DMS79 (cell line): Measurements from ENCODE around the gene LDB2.

Experiments used
- DNase-seq: peaks from one replicate; lab custom pipeline; 2025; lab: John Stamatoyannopoulos, UW

Gene LDB2

DNA sequence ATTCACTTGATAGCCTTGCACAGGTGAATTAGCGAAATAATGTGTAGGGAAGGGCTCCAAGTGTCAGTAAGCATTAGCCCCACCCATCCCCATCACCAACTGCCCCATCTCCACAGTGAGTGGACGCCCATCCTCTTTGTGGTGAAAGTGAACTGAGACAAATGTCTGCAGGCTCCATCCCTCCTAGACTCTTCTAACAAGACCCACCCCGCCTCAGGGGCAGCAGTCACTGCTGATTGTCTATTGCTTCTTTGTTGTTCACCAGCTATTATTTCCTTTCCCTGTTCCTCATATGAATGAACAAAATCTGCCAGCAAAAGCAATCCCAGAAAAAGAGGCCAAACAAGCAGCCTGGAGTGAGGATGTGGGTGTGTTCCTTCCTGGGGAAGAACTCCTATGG lies 96.4 kb downstream of the LDB2 start:
- no peak for DNase-seq

- no peak for DNase-seq
Observed at GRCh38 chr4:16801356-16801755, 97.1 kb downstream of the LDB2 start.

DNA sequence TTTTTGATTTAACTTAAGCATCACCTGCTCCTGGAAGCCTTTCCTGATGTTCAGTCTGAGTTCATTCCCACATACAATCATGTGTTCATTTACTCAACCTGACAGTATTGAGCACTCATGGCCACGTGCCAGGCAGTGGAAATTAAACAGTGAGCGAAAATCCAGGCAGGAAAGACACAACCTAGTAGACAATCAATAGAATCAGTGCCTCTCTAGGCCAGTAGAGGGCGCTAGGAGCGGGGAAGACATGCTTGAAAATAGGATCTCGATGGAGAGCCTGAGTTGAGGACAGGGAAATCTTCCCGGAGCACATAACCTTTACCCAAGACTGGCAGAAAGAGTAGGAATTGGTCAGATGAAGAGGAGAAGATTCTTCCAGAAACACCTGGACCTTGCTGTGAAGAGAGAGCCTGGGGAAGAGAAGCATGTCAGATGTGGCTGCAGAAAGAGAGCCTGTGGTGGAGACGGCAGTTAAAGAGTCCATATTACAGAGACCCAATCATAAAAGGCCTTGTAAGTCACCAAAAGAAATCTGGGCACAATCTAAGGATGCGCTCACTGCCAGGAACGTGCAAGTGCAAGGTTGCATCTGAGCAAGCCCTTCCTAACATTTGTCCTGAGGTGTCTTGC lies 103.5 kb downstream of the LDB2 start:
- DNase-seq = no peak

- DNase-seq = no peak
Observed at GRCh38 chr4:16791460-16791859, 107.0 kb downstream of the LDB2 start.

GRCh38 chr4:16790508-16790907 lies 107.9 kb downstream of the LDB2 start:
- DNase-seq = no peak

DNA sequence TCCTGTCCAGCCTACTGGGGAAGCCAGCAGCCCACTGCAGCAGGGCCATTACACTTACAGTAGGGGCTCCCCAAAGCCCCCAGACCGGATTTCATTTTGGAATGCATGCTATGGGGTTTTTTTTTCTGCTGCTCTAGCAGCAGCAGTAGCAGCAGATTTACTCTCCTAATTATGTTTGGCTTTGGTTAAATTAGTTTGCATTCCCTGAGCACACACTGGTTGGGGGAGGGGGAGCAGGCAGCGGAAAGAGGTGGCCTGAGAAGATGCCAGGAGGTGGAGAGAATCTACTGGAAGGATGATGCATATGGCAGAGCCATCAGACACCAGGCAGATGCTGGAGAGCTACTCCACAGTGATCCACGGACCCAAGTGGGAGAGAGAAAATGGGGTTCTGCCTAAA lies 109.6 kb downstream of the LDB2 start:
- DNase-seq = no peak

- no peak for DNase-seq
Observed at GRCh38 chr4:16785793-16786527, 112.5 kb downstream of the LDB2 start.

GRCh38 chr4:16783119-16783518 lies 115.3 kb downstream of the LDB2 start:
- DNase-seq = no peak

- no peak for DNase-seq
Observed at GRCh38 chr4:16779028-16779675, 119.3 kb downstream of the LDB2 start.

GRCh38 chr4:16777726-16778125 lies 120.7 kb downstream of the LDB2 start:
- no peak for DNase-seq

- DNase-seq = no peak
Observed at GRCh38 chr4:16775411-16776154, 122.9 kb downstream of the LDB2 start.

DNA sequence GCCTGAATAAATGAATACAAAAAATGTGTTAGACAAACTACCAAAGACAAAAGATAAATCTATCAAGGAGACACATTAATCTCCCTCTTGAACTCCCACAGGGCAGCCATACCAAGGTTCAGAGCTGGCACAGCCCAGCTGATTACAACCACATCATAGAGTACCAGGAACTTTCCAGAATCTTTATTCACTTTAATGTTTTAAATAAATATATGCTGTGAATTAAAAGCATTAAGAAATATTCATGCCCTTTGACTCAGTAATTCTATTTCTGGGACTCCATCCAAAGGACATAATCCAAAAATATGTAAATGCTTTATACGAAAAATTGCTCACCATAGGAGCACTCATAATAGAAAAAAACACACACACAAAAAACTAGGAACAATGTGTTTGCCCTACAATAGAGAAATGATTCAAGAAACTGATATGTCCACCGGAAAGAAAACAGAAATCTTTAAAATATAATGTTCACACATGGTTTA lies 126.0 kb downstream of the LDB2 start:
- no peak for DNase-seq

DNA sequence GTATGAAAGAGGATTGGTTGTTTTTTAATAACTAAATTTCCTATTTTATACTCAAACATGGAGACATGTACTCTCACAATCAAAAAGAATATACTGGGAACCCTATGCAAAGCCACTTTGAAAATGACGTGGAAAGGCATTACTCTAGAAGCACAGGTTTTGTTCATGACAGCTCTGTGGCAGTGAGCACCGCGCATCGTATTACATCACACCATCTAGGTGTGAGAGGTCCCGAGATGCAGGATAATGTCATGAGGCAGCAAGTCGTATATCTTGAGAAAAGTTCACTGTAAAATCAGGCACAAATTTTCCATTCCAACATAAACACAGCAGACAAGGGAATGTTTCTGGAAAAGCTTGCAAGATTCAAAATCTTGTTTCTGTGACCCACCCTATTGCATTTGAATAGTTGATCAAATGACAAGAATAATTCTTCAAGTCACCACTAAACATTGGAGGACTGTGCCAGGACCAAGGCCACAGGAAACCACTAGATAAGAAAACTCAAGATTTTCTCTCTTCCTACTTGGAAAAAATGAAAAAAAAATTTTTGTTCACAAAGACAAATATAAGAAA lies 127.6 kb downstream of the LDB2 start:
- DNase-seq = no peak

GRCh38 chr4:16767861-16768260 lies 130.6 kb downstream of the LDB2 start:
- DNase-seq = no peak

- no peak for DNase-seq
Observed at GRCh38 chr4:16767251-16767650, 131.2 kb downstream of the LDB2 start.

DNA sequence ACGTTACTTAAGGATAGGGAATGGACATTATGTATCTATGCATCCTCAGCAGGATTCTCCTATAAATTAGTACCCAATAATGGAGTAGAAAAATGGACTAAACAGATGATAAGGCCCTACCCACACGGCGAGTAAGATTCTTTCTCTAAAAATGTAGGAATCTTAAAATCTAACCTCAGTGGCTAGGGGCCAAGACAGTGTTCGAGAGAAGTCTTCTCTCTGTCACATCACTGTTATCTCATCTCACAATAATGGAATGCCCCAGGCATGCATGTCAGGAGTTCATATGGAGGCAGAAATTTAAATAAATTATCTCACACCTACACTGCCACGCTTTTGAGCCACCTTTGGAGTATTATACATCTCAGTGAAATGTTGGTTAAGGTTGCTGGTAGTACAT lies 132.9 kb downstream of the LDB2 start:
- DNase-seq = no peak

- no peak for DNase-seq
Observed at GRCh38 chr4:16764622-16765021, 133.8 kb downstream of the LDB2 start.

GRCh38 chr4:16760617-16761363 lies 137.7 kb downstream of the LDB2 start:
- DNase-seq = no peak

DNA sequence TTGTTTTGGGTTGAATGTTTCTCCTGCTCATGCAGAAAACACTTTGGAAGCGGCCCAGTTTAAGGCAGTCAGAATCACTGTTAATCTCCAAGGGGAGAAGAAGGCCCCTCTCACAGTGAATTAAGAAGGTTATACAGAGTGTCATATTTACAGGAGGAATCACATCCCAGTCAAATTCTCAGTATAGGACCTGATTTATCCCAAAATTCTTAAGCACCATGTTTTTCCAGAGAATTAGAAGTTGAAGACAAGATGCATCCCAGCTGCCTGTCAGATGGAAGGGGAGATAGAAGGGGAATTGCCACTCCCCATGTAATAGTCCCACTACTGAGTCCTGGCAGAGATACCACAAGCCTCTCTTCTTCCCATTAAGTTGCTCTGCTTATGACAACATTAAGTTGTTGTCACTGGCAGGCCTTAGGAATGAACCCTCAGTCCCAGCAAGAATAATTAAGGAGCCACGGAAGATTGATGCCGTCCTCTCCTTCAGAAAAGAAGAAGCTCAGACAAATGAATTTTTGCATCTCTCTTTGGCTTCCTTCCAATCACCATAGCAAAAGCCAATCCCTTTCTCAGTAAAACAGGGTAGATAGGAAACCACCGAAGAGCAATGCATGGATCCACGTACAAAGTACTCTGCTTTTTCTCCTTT lies 138.4 kb downstream of the LDB2 start:
- no peak for DNase-seq

- no peak for DNase-seq
Observed at GRCh38 chr4:16758816-16759215, 139.6 kb downstream of the LDB2 start.

GRCh38 chr4:16758255-16758654 lies 140.2 kb downstream of the LDB2 start:
- no peak for DNase-seq
